ENCODE measurements around the gene IL9.
"Not testable (repeated sequence)": the region's sequence is repeated elsewhere in the genome, so short reads cannot be mapped to it uniquely, and the experiment has no call there.

Gene IL9

GRCh38 chr5:135873831-135874230 is 21.8 kb downstream of the IL9 start:
- in situ Hi-C loops (cut with MboI; ENCODE audit: low sequenced_read_pairs) = no loop called here

GRCh38 chr5:135871268-135871915 is 24.2 kb downstream of the IL9 start:
- in situ Hi-C loops (cut with MboI; ENCODE audit: low sequenced_read_pairs) = no loop called here

DNA sequence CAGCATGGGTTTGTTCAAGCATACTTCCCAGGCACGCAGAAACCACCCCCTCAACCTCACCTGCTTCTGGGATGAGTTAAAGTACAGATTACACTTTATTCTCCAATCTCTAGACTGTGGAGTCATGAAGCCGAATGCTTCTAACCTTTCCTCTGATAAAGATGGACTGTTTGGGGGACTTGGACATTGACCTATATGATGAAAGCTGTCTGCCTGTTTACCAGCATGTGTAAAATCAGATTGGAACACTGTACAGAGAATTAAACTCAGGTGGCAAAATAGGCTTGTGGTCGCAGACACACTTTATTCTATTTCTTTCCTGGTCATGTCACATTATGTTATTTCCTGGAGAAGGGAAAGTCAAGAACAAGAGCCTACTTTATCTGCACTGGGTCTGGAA is 25.7 kb downstream of the IL9 start:
- in situ Hi-C loops (cut with MboI; ENCODE audit: low sequenced_read_pairs) = no loop called here

GRCh38 chr5:135869276-135869675 is 26.4 kb downstream of the IL9 start:
- in situ Hi-C loops (cut with MboI; ENCODE audit: low sequenced_read_pairs) = no loop called here

DNA sequence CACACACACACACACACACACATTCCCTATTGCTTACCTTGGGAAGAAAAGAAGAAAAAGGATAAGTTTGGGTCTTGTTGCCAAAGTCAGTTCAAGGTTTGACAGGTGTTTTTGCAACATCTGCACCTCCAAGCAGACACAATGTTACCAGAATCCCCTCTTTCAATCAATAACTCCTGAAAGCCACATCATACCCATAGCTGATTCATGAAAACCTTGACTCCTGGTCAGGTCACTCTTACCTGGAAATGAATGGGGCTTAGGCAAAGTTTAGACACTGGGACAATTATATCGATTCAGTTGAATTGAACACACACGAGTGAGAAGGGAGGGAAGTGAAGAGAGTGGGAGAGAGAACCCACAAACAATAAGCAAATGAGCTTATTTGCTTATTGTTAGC is 27.0 kb downstream of the IL9 start:
- in situ Hi-C loops (cut with MboI; ENCODE audit: low sequenced_read_pairs) = no loop called here

GRCh38 chr5:135867599-135867998 is 28.0 kb downstream of the IL9 start:
- in situ Hi-C loops (cut with MboI; ENCODE audit: low sequenced_read_pairs) = no loop called here

GRCh38 chr5:135866016-135866415 is 29.6 kb downstream of the IL9 start:
- in situ Hi-C loops (cut with MboI; ENCODE audit: low sequenced_read_pairs) = no loop called here

GRCh38 chr5:135864503-135865435 is 30.9 kb downstream of the IL9 start:
- in situ Hi-C loops (cut with MboI; ENCODE audit: low sequenced_read_pairs) = no loop called here

DNA sequence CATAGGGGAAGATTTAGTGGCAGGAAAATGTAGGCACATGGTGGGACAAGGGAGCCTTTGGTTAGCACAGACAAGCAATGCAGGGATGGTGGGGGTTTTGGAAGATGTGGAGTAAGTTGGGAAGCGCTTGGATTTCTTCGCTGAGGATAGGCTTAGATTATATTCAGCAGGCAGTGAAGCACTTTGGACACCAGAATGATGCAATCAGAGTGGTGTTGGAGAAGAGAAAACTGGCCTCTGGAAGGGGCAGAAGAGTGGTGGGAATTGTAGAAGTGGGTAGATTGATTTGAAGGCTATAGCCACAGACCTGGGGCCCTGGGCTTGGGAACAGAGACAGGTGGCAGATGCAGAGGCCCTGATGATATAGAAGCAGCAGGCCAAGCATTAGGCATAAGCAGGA is 32.9 kb downstream of the IL9 start:
- in situ Hi-C loops (cut with MboI; ENCODE audit: low sequenced_read_pairs) = no loop called here

DNA sequence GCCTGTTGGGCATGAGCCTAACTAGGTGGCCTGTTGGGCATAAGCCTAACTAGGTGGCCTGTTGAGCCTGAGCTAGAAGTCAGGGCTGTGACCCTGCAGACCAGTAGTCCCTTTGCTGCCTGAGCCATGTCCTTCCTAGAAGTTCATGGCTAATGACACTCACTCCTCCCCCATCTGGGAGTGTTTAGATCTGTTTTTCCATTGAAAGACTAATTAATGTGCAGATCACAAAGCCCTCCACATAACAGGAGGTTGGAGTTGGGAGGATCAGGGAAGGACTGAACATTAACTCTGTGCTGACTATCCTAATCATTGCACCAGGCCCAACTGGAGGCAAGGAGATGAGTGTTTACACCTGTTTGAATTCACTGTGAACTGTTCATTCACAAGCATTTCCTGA is 33.6 kb downstream of the IL9 start:
- in situ Hi-C loops (cut with MboI; ENCODE audit: low sequenced_read_pairs) = no loop called here

- in situ Hi-C loops (cut with MboI; ENCODE audit: low sequenced_read_pairs) = no loop called here
These were observed 34.0 kb downstream of the IL9 start for GRCh38 chr5:135861641-135862040.

GRCh38 chr5:135859641-135860040 is 36.0 kb downstream of the IL9 start:
- in situ Hi-C loops (cut with MboI; ENCODE audit: low sequenced_read_pairs) = no loop called here

GRCh38 chr5:135859186-135859585 is 36.5 kb downstream of the IL9 start:
- in situ Hi-C loops (cut with MboI; ENCODE audit: low sequenced_read_pairs) = not testable (repeated sequence)

GRCh38 chr5:135857630-135858311 is 37.9 kb downstream of the IL9 start:
- in situ Hi-C loops (cut with MboI; ENCODE audit: low sequenced_read_pairs) = no loop called here

GRCh38 chr5:135851915-135852845 is 43.5 kb downstream of the IL9 start:
- in situ Hi-C loops (cut with MboI; ENCODE audit: low sequenced_read_pairs) = no loop called here

DNA sequence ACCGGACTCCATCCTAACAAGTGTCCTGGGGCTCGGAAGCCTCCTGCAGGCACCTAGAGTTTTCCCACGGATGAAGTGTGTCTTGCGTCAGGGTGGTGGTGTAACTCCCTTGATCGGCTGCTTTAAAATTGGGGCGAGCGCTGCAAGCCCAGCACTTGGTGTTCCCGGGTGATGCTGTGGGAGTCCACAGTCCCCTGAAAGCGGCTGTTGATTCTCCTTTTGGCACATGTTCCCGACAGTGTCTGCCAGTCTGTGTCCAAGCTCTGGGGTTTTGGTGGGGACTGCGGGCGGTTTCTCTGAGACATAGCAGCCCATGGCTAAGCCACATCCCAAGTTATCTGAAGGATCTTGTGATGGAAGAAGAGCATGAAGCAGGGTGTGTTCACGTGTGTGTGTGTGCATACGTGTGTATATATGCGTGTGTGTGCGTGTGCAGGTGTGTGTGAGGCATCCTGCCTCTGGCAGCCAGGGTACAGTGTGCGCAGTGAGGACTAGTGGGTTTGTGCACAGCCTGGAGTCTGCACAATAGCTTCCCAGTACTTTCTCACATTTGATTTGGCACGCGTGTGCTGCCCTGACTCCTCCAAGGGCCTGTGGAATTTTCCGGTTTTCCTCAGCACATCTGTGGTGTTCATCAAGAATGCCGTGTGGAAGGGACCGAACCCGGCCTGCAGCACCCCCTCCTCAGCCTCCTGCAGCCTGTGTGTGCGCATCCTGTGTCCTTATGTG is 44.3 kb downstream of the IL9 start:
- in situ Hi-C loops (cut with MboI; ENCODE audit: low sequenced_read_pairs) = no loop called here

GRCh38 chr5:135850671-135851070 is 45.0 kb downstream of the IL9 start:
- in situ Hi-C loops (cut with MboI; ENCODE audit: low sequenced_read_pairs) = no loop called here

DNA sequence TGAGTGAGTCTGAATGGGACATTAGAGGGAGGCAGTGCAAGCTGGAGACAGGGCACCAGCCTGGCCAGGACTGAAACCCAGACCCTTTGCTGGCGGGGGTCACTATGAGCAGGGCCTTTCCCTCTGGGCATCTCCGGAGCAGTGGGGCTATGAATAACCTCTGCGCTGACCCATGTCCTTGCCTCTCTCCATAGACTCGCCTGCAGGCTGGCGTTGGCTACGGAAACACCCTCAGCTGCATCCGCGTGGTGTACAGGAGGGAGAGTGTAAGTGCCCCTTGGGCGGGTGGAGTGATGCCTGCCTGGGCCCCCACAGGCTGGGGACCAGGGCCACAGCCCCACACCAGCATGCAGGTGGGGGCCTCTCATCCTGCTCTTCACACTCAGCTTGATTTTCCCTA is 45.4 kb downstream of the IL9 start:
- in situ Hi-C loops (cut with MboI; ENCODE audit: low sequenced_read_pairs) = no loop called here

DNA sequence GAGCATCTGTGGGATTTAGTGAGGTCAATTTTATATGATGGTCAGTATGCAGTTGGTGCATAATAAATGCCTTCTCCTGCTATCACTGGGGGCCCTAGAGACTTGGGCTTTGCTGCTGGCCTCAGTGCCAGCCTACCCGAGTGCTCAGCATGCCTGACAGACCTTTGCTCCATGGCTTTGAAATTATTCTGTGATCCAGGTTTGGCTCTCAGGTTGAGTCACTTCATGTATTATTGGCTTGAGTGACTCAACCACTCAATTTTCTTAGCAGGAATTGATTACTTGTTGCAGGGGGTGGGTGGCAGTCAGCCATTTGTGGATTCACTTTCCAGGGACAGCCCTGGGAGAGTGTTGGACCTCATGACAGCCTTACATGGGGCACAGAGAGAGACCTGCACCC is 47.7 kb downstream of the IL9 start:
- in situ Hi-C loops (cut with MboI; ENCODE audit: low sequenced_read_pairs) = no loop called here

- in situ Hi-C loops (cut with MboI; ENCODE audit: low sequenced_read_pairs) = no loop called here
These were observed 49.3 kb downstream of the IL9 start for GRCh38 chr5:135846311-135846710.

Measured in HL-60/S4 treated with retinoic acid at 250 ng/mL for 4 days and 3 days (cell line).